ENCODE results near the gene LSS.

The LSS gene

DNA sequence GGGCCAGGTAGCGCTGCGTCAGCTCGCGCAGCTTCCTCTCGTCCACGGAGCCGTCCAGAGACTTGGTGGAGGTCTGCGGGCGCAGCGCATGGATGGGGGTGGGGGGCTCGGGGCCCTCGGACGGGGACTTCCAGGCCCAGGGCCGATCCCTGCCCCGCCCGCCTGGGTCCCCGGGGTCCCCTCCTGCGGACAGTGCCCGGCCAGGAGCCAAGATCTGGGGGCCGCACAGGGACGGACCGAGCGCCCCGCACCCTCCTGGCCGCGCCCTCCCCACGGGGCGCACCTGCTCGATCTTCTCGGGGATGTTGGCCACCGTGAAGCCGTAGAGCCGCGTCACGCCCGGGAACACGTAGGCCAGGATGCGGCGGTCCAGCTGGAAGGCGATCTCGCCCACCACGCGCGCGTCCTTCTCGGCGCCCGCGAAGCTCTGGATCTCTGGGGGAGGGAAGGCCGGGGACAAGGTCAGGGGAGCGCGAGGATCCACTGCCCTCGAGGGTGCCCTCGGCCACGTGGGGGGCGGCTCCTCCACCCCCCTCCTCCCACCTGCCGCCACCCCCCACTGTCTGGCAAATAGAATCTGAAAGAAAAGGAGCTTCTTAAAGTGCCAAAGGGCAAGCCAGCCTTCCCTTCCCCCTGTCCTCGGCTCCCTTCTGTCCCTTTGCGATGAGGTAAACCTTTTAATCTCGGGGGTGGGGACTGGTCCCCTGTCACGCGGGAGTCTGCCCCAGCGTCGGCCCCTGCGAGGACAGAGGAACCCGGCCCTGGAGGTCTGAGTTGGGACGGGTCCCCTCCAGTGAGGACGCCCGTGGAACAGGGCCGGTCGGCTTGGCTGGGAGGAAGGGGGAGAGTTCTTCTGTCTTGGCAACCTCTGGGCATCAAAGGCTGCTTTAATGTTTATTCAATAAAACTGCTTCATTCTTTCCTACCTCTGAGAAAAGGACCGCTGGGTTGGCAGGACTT lies 66.7 kb downstream of the LSS start:
- TF ChIP-seq CTCF (IDR thresholded peaks at IDR 0.05; ENCODE audit: insufficient read depth, low read depth, low read length, missing control alignments): no peak
- H3K4me3 ChIP-seq (ENCODE audit: low read depth, low read length): no peak overlapping the region
- no peak for DNase-seq (ENCODE audit: low read depth)

DNA sequence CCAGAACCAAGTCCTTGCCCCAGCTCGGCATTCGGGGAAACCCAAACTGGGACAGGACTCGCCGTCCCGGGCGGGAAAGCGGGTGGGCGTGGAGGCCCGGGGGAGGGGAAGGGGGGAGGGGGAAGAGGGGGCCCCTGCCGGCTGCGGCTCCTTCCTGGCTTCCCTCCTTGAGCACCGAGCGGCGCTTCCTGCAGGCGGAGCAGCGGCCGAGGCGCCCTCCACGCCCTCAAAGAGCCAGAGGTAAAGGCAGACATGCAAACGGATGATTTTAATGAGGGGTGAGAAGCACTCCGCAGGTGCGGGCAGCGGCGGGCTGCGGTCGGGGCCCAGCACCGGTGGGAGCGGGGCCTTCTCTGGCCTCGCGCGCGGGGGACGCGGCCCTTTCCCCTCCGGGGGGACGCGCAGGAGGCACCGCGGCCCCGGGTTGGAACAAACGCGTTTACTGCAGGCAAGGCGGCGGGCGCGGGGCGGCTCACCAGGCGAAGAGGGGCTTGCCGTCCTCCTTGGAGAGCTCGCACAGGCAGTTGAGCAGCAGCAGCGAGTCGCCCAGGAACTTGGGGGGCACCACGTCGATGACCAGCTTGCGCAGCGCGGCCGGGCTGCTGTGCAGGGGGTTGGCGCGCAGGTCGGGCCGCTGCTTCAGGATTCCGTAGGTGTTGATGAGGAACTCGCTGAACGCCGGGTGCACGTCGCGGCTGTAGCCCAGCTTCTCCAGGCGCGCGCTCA lies 67.5 kb downstream of the LSS start:
- H3K4me3 ChIP-seq (ENCODE audit: low read depth, low read length): no peak overlapping the region
- DNase-seq (ENCODE audit: low read depth): peak; percentile 1
- no peak for TF ChIP-seq CTCF (IDR thresholded peaks at IDR 0.05; ENCODE audit: insufficient read depth, low read depth, low read length, missing control alignments)

- no peak for TF ChIP-seq CTCF (IDR thresholded peaks at IDR 0.05; ENCODE audit: insufficient read depth, low read depth, low read length, missing control alignments)
- peak; percentile 0 for DNase-seq (ENCODE audit: low read depth)
- no peak overlapping the region for H3K4me3 ChIP-seq (ENCODE audit: low read depth, low read length)
These were observed 68.0 kb downstream of the LSS start for GRCh38 chr21:46160657-46160906.

- DNase-seq (ENCODE audit: low read depth): peak; percentile 0
- TF ChIP-seq CTCF (IDR thresholded peaks at IDR 0.05; ENCODE audit: insufficient read depth, low read depth, low read length, missing control alignments): no peak
- H3K4me3 ChIP-seq (ENCODE audit: low read depth, low read length): no peak overlapping the region
These were observed 68.5 kb downstream of the LSS start for GRCh38 chr21:46159841-46160656.

DNA sequence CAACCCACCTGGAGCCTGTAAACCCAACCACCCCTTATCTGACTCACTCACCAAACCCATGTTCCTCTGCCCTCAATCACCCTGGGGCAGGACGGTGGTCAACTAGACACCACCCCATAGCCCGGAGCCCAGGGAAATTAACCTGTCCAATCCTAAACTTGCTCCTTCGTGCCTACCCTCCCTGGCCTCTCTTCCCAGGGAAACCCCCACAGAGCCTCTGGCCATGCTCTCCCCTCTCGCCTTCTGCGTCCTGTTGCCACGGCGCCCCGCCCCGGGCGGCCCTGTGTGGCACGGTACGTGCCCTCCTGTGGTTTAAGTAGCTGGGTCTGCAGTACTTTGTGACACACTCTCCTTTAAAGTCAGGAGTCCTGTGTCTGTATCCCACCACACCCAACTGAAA lies 69.2 kb downstream of the LSS start:
- no peak for TF ChIP-seq CTCF (IDR thresholded peaks at IDR 0.05; ENCODE audit: insufficient read depth, low read depth, low read length, missing control alignments)
- no peak for DNase-seq (ENCODE audit: low read depth)
- H3K4me3 ChIP-seq (ENCODE audit: low read depth, low read length): no peak overlapping the region

GRCh38 chr21:46158666-46159300 lies 69.8 kb downstream of the LSS start:
- no peak overlapping the region for H3K4me3 ChIP-seq (ENCODE audit: low read depth, low read length)
- no peak for DNase-seq (ENCODE audit: low read depth)
- no peak for TF ChIP-seq CTCF (IDR thresholded peaks at IDR 0.05; ENCODE audit: insufficient read depth, low read depth, low read length, missing control alignments)

All from GM12865 (cell line).